AG04450 (cell line): ENCODE measurements around the gene ARHGAP22. TPM values are rescaled to one million over a fixed set of nuclear protein-coding genes. Genes with fewer than 3 reads are reported as not detected.

Source experiments
- CTCF ChIA-PET: fragments of 300-600, 350-600 bp; formaldehyde crosslinking; extraction: SDS; loops from one replicate; lab custom pipeline; 2022; ENCODE audit warnings: antibody characterized with exemption, inconsistent platforms; lab: Charles Lee
- POLR2A ChIA-PET: fragments of 350-600 bp; formaldehyde crosslinking; extraction: SDS; loops from one replicate; lab custom pipeline; 2021; ENCODE audit warnings: antibody characterized with exemption, inconsistent platforms; lab: Yijun Ruan, JAX
- DNase-seq: peaks from one replicate; pipeline ENCODE4 v3.0.0-alpha.2; 2011; ENCODE audit warnings: low read depth, low spot score
- H3K27ac ChIP-seq: one replicate; pipeline ENCODE4 v1.5.1; 2012; ENCODE audit warnings: low read depth, low read length, control low read depth
- H3K27me3 ChIP-seq: one replicate; pipeline ENCODE4 v1.6.0; 2012; ENCODE audit warnings: low read length; ENCODE audit not compliant: control insufficient read depth, insufficient read depth
- H3K4me3 ChIP-seq: 2 replicates; pipeline ENCODE4 v1.5.1; 2011; ENCODE audit warnings: mild to moderate bottlenecking, low read depth, low read length, control low read depth
- H3K9me3 ChIP-seq: 2 replicates; pipeline ENCODE4 v1.5.1; 2012; ENCODE audit warnings: low read length; ENCODE audit not compliant: control insufficient read depth, insufficient read depth
- polyA plus RNA-seq: library from polyadenylated mRNA; depleted of rRNA; stranded (reverse); fragments of >200 nt; gene quantifications from 2 replicates; pipeline ENCODE4 v1.2.3, GENCODE V29; 2011
- TF ChIP-seq, protein P1 (sequence below): IDR thresholded peaks from 2 replicates; pipeline ENCODE4 v1.5.1; 2011; ENCODE audit warnings: low read depth, low read length, control low read depth, inconsistent platforms

The ARHGAP22 gene
- polyA plus RNA-seq, 1 experiment = 8.2 TPM

DNA sequence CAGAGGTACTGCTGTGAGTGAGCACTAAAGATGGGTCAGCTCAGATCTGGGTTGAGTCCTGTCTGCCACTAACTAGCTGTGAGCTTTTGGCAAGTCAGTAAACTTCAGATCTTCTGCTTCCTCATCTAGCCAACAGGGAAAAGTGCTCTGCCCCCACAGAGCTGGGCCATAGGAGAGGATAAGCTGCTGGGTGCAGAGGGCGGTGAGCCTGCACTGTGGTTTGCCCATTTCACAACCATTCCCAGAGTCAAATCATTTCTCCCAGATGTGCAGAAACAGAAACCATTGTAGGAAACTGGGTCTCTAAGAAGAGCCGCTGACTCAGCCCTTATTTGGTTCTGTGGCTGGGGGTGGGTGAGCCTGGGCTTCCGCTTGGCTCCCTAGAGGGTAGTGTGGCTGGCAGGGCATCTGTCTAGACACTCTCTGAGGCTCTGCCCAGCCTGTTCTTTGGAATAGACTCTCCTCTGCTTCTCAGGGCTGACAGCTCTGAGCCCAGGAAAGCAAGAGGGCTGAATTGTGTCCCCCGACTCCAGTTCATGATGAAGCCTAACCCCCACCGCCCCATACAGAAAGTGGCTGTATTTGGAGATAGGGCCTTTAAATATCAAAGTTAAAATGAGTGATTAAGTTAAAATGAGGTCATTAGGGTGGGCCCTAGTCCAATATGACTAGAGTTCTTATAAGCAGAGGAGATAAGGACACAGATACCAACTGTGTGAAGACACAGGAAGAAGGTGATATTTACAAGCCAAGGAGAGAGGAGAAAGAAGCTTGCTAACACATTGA, 29.5 kb upstream of the ARHGAP22 start:
- H3K4me3 ChIP-seq = no peak overlapping the region; the same call in 1 of the 2 replicates
- CTCF ChIA-PET = interaction anchor here (1.0 to 13.7 kb wide), 4 partner anchors 20 to 32 kb away, joined by 3 to 141 read pairs (median 6); no protein-coding TSS in a partner anchor
- no peaks in the 10 kb centered on the region for H3K27me3 ChIP-seq
- POLR2A ChIA-PET = interaction anchor here (2.0 kb wide), 1 partner anchor 27 kb away, joined by 7 read pairs; no protein-coding TSS in a partner anchor
- H3K9me3 ChIP-seq = no peaks in the 10 kb centered on the region
- TF ChIP-seq, protein P1, sequence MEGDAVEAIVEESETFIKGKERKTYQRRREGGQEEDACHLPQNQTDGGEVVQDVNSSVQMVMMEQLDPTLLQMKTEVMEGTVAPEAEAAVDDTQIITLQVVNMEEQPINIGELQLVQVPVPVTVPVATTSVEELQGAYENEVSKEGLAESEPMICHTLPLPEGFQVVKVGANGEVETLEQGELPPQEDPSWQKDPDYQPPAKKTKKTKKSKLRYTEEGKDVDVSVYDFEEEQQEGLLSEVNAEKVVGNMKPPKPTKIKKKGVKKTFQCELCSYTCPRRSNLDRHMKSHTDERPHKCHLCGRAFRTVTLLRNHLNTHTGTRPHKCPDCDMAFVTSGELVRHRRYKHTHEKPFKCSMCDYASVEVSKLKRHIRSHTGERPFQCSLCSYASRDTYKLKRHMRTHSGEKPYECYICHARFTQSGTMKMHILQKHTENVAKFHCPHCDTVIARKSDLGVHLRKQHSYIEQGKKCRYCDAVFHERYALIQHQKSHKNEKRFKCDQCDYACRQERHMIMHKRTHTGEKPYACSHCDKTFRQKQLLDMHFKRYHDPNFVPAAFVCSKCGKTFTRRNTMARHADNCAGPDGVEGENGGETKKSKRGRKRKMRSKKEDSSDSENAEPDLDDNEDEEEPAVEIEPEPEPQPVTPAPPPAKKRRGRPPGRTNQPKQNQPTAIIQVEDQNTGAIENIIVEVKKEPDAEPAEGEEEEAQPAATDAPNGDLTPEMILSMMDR = no peak
- DNase-seq = peak; percentile 57
- peak overlapping the region; percentile 68 for H3K27ac ChIP-seq

DNA sequence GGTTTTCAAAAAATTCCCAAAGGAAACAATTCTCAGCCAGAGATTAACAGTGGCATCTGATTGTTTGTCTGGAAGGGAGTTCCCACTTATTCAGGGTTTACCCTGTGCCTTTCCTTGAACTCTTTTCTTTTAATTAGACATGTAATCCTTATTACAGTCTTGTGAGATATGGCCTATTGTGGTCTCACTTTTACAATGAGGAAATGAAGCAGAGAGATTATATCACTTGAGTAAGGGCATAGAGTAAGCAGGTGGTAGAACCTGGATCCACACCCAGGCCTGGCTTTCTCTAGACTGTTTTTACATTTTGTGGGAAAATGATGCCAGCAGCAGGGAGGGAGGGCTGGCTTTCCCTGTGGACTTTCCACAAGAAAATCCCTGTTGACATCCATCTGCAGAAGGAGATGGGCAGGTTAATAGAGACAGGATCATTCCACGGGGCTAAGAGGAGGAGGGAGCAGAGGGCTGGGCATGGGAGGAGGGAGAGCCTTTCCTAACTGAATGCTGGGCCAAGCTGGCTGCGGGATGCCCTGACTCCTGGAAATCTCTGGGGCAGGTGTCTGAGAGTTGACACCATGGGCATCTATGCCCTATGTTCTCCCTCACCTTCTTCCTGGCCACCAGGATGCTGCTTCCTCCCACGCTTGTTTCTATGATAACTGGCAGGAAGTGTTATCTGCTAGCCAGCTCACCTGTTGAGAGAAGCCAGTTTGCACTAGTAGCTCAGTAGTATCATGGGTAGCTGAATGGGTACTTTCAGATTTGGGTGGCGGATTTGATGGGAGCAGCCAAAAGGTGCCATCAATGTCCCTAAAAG, 28.7 kb upstream of the ARHGAP22 start:
- ChIA-PET CTCF (interaction anchor here (0.9 to 13.7 kb wide), 4 partner anchors 19 to 26 kb away, joined by 3 to 141 read pairs (median 6); no protein-coding TSS in a partner anchor), POLR2A (interaction anchor here (2.0 kb wide), 1 partner anchor 27 kb away, joined by 7 read pairs; no protein-coding TSS in a partner anchor)
- H3K9me3 ChIP-seq = no peaks in the 10 kb centered on the region
- H3K27ac ChIP-seq = peak overlapping the region; percentile 68
- no peak for DNase-seq
- H3K27me3 ChIP-seq = no peaks in the 10 kb centered on the region
- TF ChIP-seq, protein P1 = no peak
- H3K4me3 ChIP-seq = no peak overlapping the region

DNA sequence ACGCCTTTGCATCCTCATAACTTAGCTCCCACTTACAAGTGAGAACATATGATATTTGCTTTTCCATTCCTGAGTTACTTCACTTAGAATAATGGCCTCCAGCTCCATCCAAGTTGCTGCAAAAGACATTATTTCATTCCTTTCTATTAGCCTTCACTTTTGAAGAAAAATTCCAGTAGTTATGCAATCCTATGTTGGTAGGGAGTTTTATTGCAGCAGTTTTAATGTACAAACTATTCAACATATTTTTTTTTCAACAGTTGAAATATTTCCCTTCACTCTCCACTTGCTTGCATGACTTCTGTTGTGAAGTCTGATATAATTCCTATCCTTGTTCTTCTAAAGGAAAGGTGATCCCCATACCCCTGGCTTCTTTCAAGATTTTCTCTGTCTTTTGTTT, 27.3 kb upstream of the ARHGAP22 start:
- Histone ChIP-seq H3K4me3 (no peak overlapping the region), H3K9me3 (no peaks in the 10 kb centered on the region; the same call in 1 of the 2 replicates), H3K27ac (no peak overlapping the region), H3K27me3 (no peaks in the 10 kb centered on the region)
- ChIA-PET CTCF (interaction anchor here (13.7 kb wide), 1 partner anchor 25 kb away, joined by 141 read pairs; no protein-coding TSS in a partner anchor), POLR2A (no interaction called here)
- no peak for DNase-seq
- TF ChIP-seq, protein P1 = no peak

DNA sequence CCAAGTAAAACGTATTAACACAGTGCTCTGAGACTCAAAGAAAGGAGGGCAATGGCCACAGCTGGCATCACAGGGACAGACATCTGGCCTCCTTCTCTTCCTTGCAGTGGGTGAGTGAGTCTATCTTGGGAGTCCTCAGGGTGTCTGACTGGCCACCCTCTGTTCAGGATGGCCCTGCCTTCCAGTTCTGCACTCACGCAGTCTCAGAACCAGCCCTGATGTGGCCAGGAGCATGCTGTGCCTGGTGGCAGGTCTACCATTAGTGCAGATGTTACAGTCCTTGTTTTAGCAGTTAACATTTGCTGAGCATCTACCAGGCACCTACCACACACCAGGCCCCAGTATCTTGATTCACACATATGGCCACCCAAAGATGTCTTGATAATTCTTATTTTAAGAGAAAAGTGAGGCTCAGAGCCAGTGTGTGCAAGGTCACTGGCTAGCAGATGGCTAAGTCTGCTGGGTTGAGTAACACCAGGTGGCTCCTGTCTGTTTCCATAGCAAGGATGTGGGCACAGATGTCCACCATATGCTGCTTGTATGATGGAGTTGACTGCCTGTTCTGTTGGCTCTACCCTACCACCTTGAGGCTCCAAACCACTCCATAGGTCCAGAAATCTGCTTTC, 23.2 kb upstream of the ARHGAP22 start:
- DNase-seq = no peak
- H3K27me3 ChIP-seq = no peaks in the 10 kb centered on the region
- H3K9me3 ChIP-seq = no peaks in the 10 kb centered on the region; the same call in 1 of the 2 replicates
- H3K27ac ChIP-seq = no peak overlapping the region
- no peak overlapping the region for H3K4me3 ChIP-seq
- TF ChIP-seq, protein P1 = no peak
- ChIA-PET CTCF (interaction anchor here (1.0 to 13.7 kb wide), 3 partner anchors 13 to 29 kb away, joined by 3 to 141 read pairs (median 29); no protein-coding TSS in a partner anchor), POLR2A (no interaction called here)
